HG03025 (cell line): Measurements from ENCODE around the gene CLIC4.
"Not testable (repeated sequence)": the region's sequence is repeated elsewhere in the genome, so short reads cannot be mapped to it uniquely, and the experiment has no call there.

Source experiments
- ATAC-seq: cut with Tn5 transposase; IDR thresholded peaks from one replicate; pipeline ENCODE4 v1.9.1; 2021; ENCODE audit warnings: mild to moderate bottlenecking, moderate library complexity; ENCODE audit not compliant: unreplicated experiment, low FRiP score

The CLIC4 gene

DNA sequence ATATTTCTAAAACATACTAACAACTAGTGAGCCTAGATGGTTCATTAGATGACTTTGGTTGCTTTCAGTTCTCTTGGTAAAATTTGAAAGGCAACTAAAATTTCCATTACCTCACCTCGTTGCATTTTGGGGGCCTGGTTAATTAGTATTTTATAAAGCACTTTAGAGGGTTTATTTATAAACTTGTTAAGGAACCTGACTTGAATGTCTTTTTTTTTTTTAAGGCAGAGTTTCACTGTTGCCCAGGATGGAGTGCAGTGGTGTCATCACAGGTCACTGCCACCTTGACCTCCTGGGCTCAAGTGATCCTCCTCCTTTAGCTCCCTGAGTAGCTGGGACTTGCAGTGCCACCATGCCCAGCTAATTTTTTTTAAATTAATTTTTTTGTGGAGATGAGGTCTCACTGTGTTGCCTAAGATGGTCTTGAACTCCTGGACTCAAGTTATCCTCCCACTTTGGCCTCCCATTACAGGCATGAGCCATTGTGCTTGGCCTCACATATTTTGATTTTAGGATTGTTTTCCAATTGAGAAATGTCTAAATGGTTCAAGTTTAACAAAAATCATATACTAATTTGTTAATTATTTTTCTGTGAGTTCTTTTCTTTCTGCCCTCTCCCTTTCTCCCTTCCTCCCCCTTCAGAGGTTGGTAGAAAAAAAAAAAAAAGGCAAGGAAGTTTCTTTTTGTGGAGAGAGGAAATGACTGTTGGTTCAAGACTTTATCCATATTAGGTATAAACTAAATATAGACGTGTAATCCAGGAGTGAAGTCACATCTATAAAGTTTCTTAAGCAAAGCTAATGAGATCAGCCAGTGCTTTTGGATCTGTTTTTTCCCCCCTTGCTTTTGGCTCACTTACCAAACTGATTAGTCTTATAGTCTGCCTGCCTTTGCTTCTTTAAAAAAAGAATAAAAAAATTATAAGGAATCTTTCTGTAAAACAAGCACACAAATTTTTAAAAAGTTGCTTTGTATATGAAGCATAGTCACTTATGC, 24.7 kb downstream of the CLIC4 start:
- no peak for ATAC-seq

DNA sequence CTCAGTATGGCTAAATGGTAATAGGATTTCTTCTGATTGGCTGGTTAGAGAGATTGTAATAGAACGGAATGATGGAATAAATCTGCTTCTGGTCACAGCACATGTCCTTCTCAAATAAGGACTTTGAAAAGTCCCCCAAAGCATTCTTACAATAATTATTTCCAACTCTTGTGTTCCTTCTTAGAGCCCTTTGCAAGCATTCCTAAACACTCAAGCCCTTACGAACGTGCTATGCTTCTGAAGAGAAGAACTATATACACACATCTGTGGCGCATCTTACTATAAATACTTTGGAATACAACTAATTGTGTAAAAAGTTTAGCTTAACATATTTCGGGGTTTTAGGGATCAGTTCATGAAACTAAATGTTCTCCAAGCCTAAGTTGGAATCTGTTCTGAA, 25.6 kb downstream of the CLIC4 start:
- ATAC-seq: no peak

DNA sequence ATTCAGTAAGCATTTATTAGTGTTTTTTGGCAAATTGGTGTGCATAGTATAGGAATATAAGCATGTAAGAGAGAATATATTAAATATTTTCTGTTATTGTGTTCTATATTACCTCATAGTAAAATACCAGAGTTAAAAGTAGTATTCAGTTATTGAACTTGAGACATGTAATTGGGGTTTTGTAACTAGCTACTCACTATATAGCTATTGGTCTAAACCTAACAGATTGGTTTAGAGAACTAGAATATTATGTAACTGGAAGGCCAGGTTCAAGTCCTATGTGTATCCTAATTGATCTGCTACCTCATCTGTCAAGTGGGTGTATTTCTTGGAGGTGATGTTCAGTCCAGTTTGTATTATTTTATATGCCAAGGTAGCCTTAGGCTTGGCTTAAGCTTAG, 26.3 kb downstream of the CLIC4 start:
- ATAC-seq: no peak

DNA sequence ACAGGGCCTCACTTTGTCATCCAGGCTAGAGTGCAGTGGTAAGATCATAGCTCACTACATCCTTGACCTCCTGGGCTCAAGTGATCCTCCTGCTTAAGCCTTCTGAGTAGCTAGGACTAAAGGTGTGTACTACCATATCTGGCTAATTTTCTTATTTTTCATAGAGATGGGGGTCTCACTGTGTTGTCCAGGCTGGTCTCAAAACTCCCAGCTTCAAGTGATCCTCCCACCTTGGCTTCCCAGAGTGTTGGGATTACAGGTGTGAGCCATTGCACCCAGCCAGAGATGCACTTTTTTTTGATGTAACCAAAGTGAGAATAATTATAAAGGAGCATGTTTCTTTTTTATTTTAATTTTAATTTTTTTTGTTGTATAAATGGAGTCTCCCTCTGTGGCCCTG, 28.4 kb downstream of the CLIC4 start:
- no peak for ATAC-seq

DNA sequence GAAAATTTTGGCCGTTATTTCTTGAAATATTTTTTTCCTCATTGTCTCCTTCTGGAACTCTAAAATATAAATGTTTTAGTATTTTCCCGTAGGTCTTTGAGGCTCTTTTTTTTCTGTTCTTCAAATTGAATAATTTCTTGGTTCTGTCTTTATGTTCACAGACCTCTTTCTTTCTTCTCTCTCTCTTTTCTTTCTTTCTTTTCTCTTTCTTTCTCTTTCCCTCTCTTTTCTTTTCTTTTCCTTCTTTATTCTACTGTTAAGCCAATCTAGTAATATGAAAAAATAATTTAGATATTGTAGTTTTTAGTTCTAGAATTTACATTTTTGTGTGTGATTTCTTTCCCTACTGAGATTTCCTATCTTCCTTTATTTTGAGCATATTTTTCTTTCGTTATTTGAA, 30.1 kb downstream of the CLIC4 start:
- ATAC-seq: no peak

DNA sequence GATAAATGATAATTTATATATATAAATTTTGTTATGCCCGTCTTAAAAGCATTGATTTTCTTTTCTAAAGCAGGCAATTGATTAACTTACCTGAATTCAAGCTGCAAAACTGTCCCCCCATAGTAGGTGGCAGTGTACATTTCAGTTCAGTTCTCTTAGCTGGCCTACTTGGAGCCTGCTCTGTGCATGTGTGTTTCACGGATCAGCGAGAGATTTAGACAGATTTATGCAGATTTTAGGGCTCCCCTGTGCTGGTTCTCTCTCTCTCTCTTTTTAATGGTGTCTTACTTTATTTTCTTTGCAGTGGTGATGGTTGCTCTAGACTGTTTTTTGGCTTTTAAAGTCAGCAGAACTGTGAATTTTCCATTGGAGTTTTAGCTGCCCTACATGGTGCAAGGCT, 30.7 kb downstream of the CLIC4 start:
- ATAC-seq: no peak

DNA sequence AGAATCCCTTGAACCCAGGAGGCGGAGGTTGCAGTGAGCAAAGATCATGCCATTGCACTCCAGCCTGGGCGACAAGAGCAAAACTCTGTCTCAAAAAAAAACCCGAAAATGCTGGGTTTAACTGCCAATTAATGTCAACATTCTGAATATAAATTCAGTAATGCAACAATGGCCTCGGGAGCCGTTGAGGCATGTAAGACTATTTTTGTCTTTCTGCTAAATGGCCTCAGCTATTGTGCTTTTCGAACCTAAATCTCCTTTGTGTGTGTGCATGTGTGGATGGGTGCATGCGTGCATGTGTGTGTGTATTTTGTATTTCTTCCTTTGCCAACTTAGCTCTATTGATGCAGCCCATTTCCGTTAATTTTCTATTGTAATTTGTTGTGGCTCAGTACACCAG, 31.6 kb downstream of the CLIC4 start:
- ATAC-seq: no peak

DNA sequence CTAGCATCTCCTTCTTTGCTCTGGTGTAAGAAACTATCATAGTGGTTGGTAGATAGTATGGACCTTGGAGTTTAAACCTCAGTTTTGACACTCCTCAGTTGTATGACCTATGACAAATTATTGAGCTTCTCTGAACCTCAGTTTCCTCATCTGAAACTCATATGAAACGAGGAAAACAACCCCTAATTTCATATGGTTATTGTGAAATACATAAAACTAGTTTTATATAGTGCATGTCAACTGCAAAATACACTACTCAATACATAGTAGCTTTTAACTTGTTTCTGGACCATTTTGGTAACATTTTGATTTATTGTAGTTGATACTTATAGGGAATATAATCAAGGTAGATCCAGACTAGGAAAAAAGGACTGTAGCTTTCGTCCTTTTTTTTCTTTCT, 32.9 kb downstream of the CLIC4 start:
- no peak for ATAC-seq

DNA sequence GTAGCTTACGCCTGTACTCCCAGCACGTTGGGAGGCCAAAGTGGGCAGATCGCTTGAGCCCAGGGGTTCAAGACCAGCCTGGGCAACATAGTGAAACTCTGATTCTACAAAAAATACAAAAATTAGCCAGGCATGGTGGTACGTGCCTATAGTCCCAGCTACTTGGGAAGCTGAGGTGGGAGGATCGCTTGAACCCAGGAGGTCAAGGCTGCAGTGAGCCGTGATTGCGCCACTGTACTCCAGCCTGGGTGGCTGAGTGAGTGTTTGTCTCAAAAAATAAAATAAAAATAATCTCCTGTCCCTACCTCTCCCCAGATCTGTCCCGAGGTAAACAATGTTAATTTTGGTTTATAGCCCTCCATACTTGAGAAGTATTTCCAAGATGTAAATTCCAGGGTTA, 34.0 kb downstream of the CLIC4 start:
- not testable (repeated sequence) for ATAC-seq

DNA sequence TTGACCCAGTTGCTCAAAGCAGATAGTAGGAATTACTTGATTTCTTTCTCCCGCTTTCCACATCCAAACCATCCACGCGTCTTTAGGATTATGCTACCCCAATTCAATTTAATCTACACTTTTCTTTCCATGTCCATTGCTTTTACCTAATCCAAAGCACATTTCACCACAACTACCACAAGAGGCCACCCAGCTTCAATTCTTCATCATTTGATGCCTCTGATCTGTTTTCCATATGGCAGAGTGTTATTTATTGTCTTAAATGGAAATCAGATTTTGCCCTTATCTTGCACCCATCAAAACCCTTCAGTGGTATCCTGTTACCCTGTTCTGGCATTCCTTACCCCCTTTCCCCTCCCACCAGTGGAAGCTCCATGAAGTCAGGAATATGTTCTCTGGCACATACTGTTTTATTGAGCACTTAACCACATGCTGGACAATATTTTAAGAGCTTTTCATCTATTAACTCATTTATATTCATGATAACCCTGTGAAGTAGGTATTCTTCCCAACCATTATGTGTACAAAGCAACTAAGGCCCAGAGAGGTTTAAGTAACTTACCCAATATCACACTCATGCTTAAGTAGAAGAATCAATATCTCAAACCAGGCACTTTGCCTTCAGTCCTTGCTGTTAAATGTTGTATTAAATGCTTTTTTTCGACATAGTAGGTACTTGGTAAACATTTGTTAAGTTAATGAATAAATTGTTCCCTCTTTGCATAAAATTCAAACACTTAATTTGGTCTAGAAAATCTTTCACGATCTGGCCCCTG, 34.6 kb downstream of the CLIC4 start:
- ATAC-seq: no peak

DNA sequence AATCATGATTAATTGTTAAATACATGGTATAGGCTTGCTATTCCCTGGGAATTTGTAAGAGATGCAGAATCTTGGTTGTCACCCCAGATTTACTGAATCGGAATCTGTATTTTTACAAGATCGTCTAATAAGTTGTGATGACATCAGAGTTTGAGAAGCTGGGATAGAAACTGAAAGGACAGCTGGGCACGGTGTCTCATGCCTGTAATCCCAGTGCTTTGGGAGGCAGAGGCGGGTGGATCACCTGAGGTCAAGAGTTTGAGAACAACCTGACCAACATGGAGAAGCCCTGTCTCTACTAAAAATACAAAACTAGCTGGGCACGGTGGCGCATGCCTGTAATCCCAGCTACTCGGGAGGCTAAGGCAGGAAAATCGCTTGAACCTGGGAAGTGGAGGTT, 35.4 kb downstream of the CLIC4 start:
- not testable (repeated sequence) for ATAC-seq

DNA sequence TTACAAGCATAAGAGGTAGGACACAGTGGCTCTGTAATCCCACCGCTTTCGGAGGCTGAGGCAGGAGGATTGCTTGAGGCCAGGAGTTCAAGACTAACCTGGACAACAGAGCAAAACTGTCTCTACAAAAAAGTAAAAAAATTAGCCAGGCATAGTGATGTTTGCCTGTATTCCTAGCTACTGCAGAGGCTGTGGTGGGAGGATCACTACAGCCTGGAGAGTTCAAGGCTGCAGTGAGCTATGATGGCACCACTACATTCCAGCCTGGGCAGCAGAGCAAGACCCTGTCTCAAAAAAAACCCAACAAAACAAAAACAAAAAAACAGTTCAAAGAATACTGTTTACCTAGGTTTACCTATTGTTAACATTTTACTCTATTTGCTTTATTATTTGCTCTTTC, 37.4 kb downstream of the CLIC4 start:
- no peak for ATAC-seq

DNA sequence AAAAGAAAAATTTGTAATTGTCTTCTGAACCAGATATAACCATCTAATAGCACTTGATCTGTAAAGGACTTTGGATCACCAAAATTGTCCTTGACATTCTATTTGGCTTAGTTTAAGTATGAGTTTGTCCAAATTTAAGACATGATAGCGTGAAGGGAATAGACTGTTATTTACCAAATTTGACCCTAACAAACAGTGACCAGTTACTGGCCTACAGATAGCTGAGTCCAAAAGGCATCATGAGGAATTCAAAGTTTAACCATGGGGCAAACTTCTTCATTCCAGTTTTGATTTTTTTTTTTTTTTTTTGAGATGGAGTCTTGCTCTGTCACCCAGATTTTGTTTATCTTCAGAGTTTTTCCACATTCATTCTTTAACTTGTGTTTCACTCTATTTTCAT, 38.5 kb downstream of the CLIC4 start:
- ATAC-seq: no peak

DNA sequence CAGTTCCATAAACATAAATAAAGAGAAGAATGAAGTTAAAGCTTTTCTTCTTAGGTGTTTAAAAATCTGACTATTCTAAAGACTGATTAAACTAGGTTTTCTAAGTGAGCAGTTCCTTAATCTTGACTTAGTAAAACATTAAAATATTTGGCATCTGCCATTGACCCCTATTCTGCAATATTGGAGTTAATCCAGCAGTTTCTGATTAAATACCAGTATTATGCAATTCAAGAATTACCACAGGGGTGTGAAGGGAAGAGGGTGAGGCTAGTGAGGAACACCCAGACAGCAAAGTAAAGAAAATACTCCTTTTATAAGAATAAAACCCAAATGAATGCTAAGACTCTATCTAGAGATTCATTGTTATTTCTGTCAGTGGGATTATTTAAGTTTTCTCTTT, 40.9 kb downstream of the CLIC4 start:
- ATAC-seq: no peak

DNA sequence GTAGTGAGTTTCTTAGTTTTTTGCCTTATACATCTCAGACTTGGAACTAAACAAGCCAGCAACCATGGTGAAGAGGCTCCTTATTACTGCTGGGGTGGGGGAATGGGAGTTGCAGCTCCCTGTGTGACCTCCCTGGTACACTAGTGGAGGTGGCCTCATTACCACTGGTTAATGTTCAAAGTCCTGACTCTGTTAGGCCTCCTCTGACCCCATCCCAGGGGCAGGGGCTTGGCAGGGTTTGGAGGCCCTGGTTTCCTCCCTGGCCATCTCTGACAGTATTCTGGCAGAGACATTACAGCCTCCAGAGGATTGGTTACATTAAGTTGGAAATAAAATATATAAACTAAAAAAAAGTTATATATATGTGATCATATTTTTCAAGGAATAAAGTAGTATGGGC, 45.2 kb downstream of the CLIC4 start:
- ATAC-seq: no peak

DNA sequence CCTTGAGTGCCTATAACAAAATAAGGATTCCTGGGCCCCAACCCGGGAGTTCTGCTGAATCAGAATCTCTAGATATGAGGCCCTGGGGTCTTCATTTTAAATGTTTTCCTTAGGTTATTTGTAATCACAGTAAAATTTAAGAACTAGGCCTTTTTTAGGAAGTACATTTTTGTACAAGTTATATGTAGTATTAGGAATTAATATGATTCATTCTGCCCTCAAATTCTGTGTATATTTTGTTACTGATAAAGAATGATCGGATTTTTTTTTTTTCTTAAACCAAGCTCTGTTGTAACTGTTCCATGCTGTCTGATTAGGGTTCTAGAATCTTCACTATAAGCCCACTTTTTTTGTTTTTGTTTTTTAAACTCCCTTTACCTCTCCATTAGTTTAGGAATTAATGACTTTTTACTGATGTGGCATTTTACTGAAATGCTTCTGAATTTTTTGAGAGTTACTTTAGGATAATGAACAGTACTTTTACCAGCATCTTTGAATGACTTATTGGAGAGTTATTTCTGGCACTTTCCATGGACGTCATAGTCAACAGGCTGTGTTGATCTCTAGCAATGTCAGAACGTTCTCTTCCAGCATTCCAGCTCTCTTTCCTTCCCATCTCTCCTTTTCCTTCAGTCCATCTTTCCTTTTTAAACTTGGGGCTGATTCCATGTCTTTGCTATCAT, 48.3 kb downstream of the CLIC4 start:
- no peak for ATAC-seq

DNA sequence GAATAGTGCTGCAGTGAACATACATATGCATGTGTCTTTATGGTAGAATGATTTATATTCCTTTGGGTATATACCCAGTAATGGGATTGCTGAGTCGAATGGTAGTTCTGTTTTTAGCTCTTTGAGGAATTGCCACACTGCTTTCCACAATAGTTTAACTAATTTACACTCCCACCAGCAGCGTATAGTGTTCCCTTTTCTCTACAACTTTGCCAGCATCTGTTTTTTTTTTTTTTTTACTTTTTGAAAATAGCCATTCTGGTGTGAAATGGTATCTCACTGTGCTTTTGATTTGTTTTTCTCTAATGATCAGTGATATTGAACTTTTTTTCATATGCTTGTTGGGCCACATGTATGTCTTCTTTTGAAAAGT, 48.9 kb downstream of the CLIC4 start:
- not testable (repeated sequence) for ATAC-seq

DNA sequence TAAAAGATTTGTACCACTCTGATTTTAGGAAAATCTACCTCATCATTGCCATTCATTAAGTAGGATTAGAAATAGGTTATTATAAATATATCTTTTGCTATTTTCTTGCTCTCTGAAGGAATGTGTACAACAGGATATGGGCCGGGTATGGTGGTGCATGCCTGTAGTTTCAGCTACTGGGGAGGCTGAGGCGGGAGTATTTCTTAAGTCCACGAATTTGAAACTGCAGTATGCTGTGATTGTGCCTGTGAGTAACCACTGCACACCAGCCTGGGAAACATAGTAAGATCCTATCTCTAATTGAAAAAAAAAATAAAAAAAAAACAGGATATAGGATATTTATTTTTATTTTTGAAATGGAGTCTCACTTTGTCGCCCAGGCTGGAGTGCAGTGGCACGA, 50.0 kb downstream of the CLIC4 start:
- ATAC-seq: no peak

DNA sequence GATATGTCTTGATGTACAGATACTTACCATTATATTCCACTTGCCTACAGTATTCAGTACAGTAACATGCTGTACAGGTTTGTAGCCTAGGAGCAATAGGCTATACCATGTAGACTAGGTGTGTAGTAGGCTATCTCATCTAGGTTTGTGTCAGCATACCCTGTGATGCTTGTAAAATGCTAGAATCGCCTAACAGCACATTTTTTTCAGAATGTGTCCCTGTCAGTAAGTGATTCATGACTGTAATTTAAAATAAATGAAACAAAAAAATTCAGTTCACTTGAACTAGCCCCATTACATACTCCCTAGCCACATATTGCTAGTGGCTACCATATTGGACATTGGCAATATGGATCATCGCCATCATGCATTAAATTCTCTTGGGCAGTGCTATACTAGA, 51.3 kb downstream of the CLIC4 start:
- ATAC-seq: no peak

DNA sequence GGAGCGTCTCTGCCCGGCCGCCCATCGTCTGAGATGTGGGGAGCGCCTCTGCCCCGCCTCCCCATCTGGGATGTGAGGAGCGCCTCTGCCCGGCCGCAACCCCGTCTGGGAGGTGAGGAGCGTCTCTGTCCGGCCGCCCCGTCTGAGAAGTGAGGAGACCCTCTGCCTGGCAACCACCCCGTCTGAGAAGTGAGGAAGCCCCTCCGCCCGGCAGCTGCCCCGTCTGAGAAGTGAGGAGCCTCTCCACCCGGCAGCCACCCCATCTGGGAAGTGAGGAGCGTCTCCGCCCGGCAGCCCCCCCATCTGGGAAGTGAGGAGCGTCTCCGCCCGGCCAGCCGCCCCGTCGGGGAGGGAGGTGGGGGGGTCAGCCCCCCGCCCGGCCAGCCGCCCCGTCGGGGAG, 54.0 kb downstream of the CLIC4 start:
- not testable (repeated sequence) for ATAC-seq

DNA sequence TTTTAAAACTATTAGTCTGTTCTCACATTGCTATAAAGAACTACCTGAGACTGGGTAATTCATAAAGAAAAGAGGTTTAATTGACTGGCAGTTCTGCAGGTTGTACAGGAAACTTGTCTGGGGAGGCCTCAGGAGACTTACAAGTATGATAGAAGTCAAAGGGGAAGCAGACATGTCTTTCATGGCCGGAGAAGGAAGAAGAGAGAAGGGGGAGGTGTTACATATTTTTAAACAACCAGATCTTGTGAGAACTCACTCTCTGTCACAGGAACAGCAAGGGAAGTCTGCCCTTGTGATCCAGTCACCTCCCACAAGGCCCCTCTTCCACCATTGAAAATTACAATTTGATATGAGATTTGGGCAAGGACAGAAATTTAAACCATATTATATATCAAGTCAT, 55.9 kb downstream of the CLIC4 start:
- ATAC-seq: no peak
